DND-41 (cell line): ENCODE results near the gene CACNA2D3.

Experiments used
- ATAC-seq: fragments of 200-7000 bp; cut with Tn5 transposase; 3 replicates; pipeline ENCODE4 v1.9.1; 2021; ENCODE audit warnings: low read depth; ENCODE audit not compliant: insufficient read depth
- DNase-seq: peaks from one replicate; pipeline ENCODE4 v3.0.0-alpha.2; 2020
- H2AFZ ChIP-seq: 2 replicates; pipeline ENCODE4 v1.6.0; 2012; ENCODE audit warnings: low read depth, low read length
- H3K27ac ChIP-seq: 2 replicates; pipeline ENCODE4 v1.5.1; 2012; ENCODE audit warnings: low read length, inconsistent platforms
- H3K27me3 ChIP-seq: fragments of 200-600 bp; sonication (generic); 2 replicates; pipeline ENCODE4 v1.6.0; 2012; ENCODE audit warnings: low read length, mild to moderate bottlenecking, inconsistent platforms; ENCODE audit not compliant: insufficient read depth, poor library complexity
- H3K36me3 ChIP-seq: 2 replicates; pipeline ENCODE4 v1.5.1; 2012; ENCODE audit warnings: low read length, inconsistent platforms; ENCODE audit not compliant: insufficient read depth
- H3K4me1 ChIP-seq: 2 replicates; pipeline ENCODE4 v1.5.1; 2012; ENCODE audit warnings: mild to moderate bottlenecking, low read length; ENCODE audit not compliant: insufficient read depth
- H3K4me2 ChIP-seq: 2 replicates; pipeline ENCODE4 v1.6.0; 2012; ENCODE audit warnings: mild to moderate bottlenecking, moderate library complexity, low read length, inconsistent platforms; ENCODE audit not compliant: insufficient read depth
- H3K4me3 ChIP-seq, 2 experiments: fragments of 200-600 bp in 1 of 2; shearing (Covaris generic) in 1 of 2; 2 replicates each; pipeline ENCODE4 v1.5.1; 2012 to 2016; ENCODE audit warnings: inconsistent platforms in 2 of 2, low read length in 2 of 2, mild to moderate bottlenecking in 2 of 2, low read depth in 1 of 2, moderate library complexity in 1 of 2
- H3K79me2 ChIP-seq: 2 replicates; pipeline ENCODE4 v1.6.0; 2012; ENCODE audit warnings: low read length, inconsistent platforms; ENCODE audit not compliant: insufficient read depth
- H3K9ac ChIP-seq: 2 replicates; pipeline ENCODE4 v1.6.0; 2012; ENCODE audit warnings: low read depth, mild to moderate bottlenecking, inconsistent platforms, low read length, moderate library complexity
- H3K9me3 ChIP-seq: 2 replicates; pipeline ENCODE4 v1.5.1; 2012; ENCODE audit warnings: low read length, moderate library complexity, mild to moderate bottlenecking, inconsistent platforms; ENCODE audit not compliant: insufficient read depth, severe bottlenecking
- H4K20me1 ChIP-seq: 2 replicates; pipeline ENCODE4 v1.6.0; 2012; ENCODE audit warnings: low read length; ENCODE audit not compliant: insufficient read depth
- CTCF ChIP-seq: IDR thresholded peaks from 2 replicates; pipeline ENCODE4 v1.5.1; 2012; ENCODE audit warnings: borderline replicate concordance, low read length, moderate library complexity, mild to moderate bottlenecking; ENCODE audit not compliant: poor library complexity, severe bottlenecking; ENCODE audit errors: extremely low read depth
- EZH2 ChIP-seq: IDR thresholded peaks from 3 replicates; pipeline ENCODE4 v1.6.1; 2012; ENCODE audit warnings: borderline replicate concordance, low read depth, mild to moderate bottlenecking, moderate library complexity, low read length, inconsistent platforms; ENCODE audit not compliant: severe bottlenecking

Gene CACNA2D3

GRCh38 chr3:54079730-54080325 lies 42.5 kb upstream of the CACNA2D3 start:
- Histone ChIP-seq H3K27ac (no peak overlapping the region), H3K4me2 (no peak overlapping the region), H3K9ac (no peak overlapping the region), H4K20me1 (no peaks in the 10 kb centered on the region), H3K4me3 (no peak overlapping the region), H3K9me3 (no peaks in the 10 kb centered on the region), H3K4me1 (no peaks in the 10 kb centered on the region), H3K36me3 (no peaks in the 10 kb centered on the region), H3K27me3 (peaks cover 2% of the 10 kb centered on the region), H2AFZ (no peak overlapping the region), H3K79me2 (no peaks in the 10 kb centered on the region)
- ATAC-seq (no peak), DNase-seq (no peak)
- TF ChIP-seq EZH2: no peak
- TF ChIP-seq CTCF: no peak

GRCh38 chr3:54083921-54084320 lies 38.4 kb upstream of the CACNA2D3 start:
- Histone ChIP-seq H3K9ac (no peak overlapping the region), H3K9me3 (no peaks in the 10 kb centered on the region), H2AFZ (no peak overlapping the region), H4K20me1 (no peaks in the 10 kb centered on the region), H3K79me2 (no peaks in the 10 kb centered on the region), H3K4me2 (no peak overlapping the region), H3K36me3 (no peaks in the 10 kb centered on the region), H3K27ac (no peak overlapping the region), H3K4me3 (no peak overlapping the region), H3K27me3 (peaks cover 2% of the 10 kb centered on the region), H3K4me1 (no peaks in the 10 kb centered on the region)
- DNase-seq (no peak), ATAC-seq (no peak)
- no peak for TF ChIP-seq EZH2
- TF ChIP-seq CTCF: no peak

GRCh38 chr3:54085936-54086335 lies 36.4 kb upstream of the CACNA2D3 start:
- no peak for TF ChIP-seq CTCF
- TF ChIP-seq EZH2: no peak
- no peak for DNase-seq
- Histone ChIP-seq H4K20me1 (no peaks in the 10 kb centered on the region), H3K9me3 (no peaks in the 10 kb centered on the region), H3K9ac (no peak overlapping the region), H3K27me3 (peaks cover 2% of the 10 kb centered on the region), H3K79me2 (no peaks in the 10 kb centered on the region), H3K4me3 (no peak overlapping the region), H3K4me1 (no peaks in the 10 kb centered on the region), H3K4me2 (no peak overlapping the region), H3K27ac (no peak overlapping the region), H3K36me3 (no peaks in the 10 kb centered on the region), H2AFZ (no peak overlapping the region)
- ATAC-seq: no peak
